ENCODE measurements around the gene HPCA.

The HPCA gene

GRCh38 chr1:32876341-32877210 is 9.7 kb upstream of the HPCA start (continued):
- TF ChIP-seq CREB5 (CRISPR knock-in tag; IDR thresholded peaks at IDR 0.05; ENCODE audit: low read depth) = no peak
- no peak for TF ChIP-seq ZC3H10 (CRISPR knock-in tag; IDR thresholded peaks at IDR 0.05)

GRCh38 chr1:32877211-32878110 is 8.8 kb upstream of the HPCA start:
- TF ChIP-seq ZNF70 (CRISPR knock-in tag; IDR thresholded peaks at IDR 0.05) = no peak
- no peak for TF ChIP-seq SNAI2 (CRISPR knock-in tag; IDR thresholded peaks at IDR 0.05)
- TF ChIP-seq ZFP30 (CRISPR knock-in tag; IDR thresholded peaks at IDR 0.05) = no peak
- TF ChIP-seq ZNF8 (CRISPR knock-in tag; IDR thresholded peaks at IDR 0.05) = no peak
- no peak for TF ChIP-seq GLIS3 (CRISPR knock-in tag; IDR thresholded peaks at IDR 0.05)
- no peak for TF ChIP-seq ISL1 (CRISPR knock-in tag; IDR thresholded peaks at IDR 0.05)
- no peak for TF ChIP-seq OSR1 (CRISPR knock-in tag; IDR thresholded peaks at IDR 0.05)
- no peak for TF ChIP-seq CREB5 (CRISPR knock-in tag; IDR thresholded peaks at IDR 0.05; ENCODE audit: low read depth)
- TF ChIP-seq CSDC2 (CRISPR knock-in tag; IDR thresholded peaks at IDR 0.05) = no peak
- no peak for TF ChIP-seq ESRRG (CRISPR knock-in tag; IDR thresholded peaks at IDR 0.05)
- no peak for TF ChIP-seq ZC3H10 (CRISPR knock-in tag; IDR thresholded peaks at IDR 0.05)
- no peak for TF ChIP-seq RARB (CRISPR knock-in tag; IDR thresholded peaks at IDR 0.05)
- no peak for TF ChIP-seq ZNF565 (CRISPR knock-in tag; conservative IDR thresholded peaks at IDR 0.05; ENCODE audit: low read depth)
- no peak for TF ChIP-seq TSHZ2 (CRISPR knock-in tag; IDR thresholded peaks at IDR 0.05)
- TF ChIP-seq CSRNP3 (CRISPR knock-in tag; IDR thresholded peaks at IDR 0.05) = no peak
- no peak for TF ChIP-seq TOX (CRISPR knock-in tag; IDR thresholded peaks at IDR 0.05; ENCODE audit: borderline replicate concordance)
- no peak for TF ChIP-seq POU6F1 (CRISPR knock-in tag; IDR thresholded peaks at IDR 0.05; ENCODE audit: borderline replicate concordance, low read depth)

GRCh38 chr1:32878183-32878582 is 8.1 kb upstream of the HPCA start:
- ATAC-seq = peak; percentile 19; the same call in 1 of the 3 replicates
- TF ChIP-seq BACH2 (CRISPR knock-in tag; IDR thresholded peaks at IDR 0.05; ENCODE audit: borderline replicate concordance) = no peak
- no peak for TF ChIP-seq CREB5 (CRISPR knock-in tag; IDR thresholded peaks at IDR 0.05; ENCODE audit: low read depth)
- TF ChIP-seq ZC3H10 (CRISPR knock-in tag; IDR thresholded peaks at IDR 0.05) = no peak
- TF ChIP-seq ZFP3 (CRISPR knock-in tag; IDR thresholded peaks at IDR 0.05) = no peak
- TF ChIP-seq POU6F1 (CRISPR knock-in tag; IDR thresholded peaks at IDR 0.05; ENCODE audit: borderline replicate concordance, low read depth) = no peak
- no peak for TF ChIP-seq ARNTL (CRISPR knock-in tag; IDR thresholded peaks at IDR 0.05; ENCODE audit: borderline replicate concordance, low read depth)
- TF ChIP-seq PATZ1 (CRISPR knock-in tag; IDR thresholded peaks at IDR 0.05; ENCODE audit: borderline replicate concordance) = no peak
- TF ChIP-seq TOX (CRISPR knock-in tag; IDR thresholded peaks at IDR 0.05; ENCODE audit: borderline replicate concordance) = no peak

More at GRCh38 chr1:32877211-32878110, 8.8 kb upstream of the HPCA start:
- ATAC-seq = no peak
